ENCODE data around the gene NLRP9. TPM values are rescaled to one million over a fixed set of nuclear protein-coding genes. Genes with fewer than 3 reads are reported as not detected.

Gene NLRP9
- total and polyA plus RNA-seq, 3 donors from 2014 or later, result 0.11 to 0.68 (median 0.39) TPM

DNA sequence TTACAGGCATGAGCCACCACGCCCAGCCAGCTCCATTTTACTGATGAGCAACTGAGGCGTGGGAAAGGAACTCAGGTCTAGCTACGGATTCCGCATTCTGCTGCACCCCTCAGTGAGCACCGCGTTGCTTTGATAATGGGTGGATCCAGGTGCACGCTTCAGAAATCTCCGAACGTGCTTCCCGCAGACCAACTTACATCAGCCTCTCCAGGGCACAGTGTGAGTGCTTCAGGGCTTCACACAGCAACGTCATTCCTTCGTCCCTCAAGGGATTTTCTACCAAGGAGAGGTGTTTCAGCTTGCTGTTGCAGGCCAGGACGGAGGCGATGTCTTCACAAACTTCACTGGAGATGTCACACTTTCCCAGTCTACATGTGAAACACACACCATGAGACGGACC, 21.7 kb downstream of the NLRP9 start:
- no peak overlapping the region for H3K4me3 ChIP-seq
- no peaks in the 10 kb centered on the region for H3K9me3 ChIP-seq
- no peaks in the 10 kb centered on the region for H3K4me1 ChIP-seq
- intact Hi-C loops (cut with DNase I; ENCODE audit: low total_unique reads), result no loop called here
- no peak overlapping the region for H3K27ac ChIP-seq
- H3K36me3 ChIP-seq (ENCODE audit: low read depth, missing control alignments), result no peaks in the 10 kb centered on the region
- TF ChIP-seq, protein P1, sequence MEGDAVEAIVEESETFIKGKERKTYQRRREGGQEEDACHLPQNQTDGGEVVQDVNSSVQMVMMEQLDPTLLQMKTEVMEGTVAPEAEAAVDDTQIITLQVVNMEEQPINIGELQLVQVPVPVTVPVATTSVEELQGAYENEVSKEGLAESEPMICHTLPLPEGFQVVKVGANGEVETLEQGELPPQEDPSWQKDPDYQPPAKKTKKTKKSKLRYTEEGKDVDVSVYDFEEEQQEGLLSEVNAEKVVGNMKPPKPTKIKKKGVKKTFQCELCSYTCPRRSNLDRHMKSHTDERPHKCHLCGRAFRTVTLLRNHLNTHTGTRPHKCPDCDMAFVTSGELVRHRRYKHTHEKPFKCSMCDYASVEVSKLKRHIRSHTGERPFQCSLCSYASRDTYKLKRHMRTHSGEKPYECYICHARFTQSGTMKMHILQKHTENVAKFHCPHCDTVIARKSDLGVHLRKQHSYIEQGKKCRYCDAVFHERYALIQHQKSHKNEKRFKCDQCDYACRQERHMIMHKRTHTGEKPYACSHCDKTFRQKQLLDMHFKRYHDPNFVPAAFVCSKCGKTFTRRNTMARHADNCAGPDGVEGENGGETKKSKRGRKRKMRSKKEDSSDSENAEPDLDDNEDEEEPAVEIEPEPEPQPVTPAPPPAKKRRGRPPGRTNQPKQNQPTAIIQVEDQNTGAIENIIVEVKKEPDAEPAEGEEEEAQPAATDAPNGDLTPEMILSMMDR (IDR thresholded peaks at IDR 0.05), result no peak
- TF ChIP-seq POLR2A (IDR thresholded peaks at IDR 0.05), result no peak
- 88 to 94% methylated on average over 11 to 15 of the region's 15 CpGs for WGBS, 2 donors
- no peaks in the 10 kb centered on the region for H3K27me3 ChIP-seq
- no peak for DNase-seq

DNA sequence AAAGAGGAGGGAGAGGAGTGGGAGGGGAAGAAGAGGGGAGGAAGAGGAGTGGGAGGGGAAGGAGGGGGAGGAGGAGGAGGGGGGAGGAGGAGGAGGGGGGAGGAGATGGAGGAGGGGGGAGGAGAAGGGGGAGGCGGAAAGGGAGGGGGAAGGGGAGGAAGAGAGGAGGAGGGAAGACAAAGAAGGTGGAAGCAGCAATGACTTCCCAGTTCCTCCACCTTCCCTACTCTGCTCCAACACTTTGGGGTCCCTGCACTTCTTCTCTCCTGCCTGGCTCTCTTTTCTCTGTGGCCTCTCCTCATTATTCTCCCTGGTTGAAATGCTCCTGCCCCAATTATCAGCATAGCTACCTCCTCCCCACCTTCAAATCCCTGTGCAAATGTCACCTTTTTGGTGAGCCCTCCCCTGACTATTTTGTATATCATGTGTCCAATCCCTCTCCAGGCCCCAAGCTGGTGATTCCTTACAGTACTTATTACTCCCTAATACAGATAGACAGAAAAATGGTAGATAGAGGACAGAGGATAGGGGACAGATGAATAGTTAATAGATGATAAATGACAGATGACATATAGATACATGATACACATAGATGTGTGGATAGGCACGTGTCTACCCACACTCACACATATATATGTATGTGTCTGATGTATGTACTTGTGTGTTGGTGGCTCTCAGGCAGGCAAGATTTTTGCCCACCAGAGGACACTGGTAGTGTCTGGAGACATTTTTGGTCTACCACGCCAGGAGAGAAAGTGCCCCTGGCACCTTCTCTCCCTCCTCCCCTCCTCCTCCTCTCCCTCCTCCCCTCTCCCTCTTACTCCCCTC, 25.2 kb downstream of the NLRP9 start:
- 62 to 88% methylated on average over 2 of the region's 3 CpGs for WGBS, 2 donors
- TF ChIP-seq, protein P1 (IDR thresholded peaks at IDR 0.05), result no peak
- no peak for TF ChIP-seq POLR2A (IDR thresholded peaks at IDR 0.05)
- Histone ChIP-seq H3K27ac (no peak overlapping the region), H3K36me3 (ENCODE audit: low read depth, missing control alignments) (no peaks in the 10 kb centered on the region), H3K27me3 (no peaks in the 10 kb centered on the region), H3K9me3 (no peaks in the 10 kb centered on the region), H3K4me3 (no peak overlapping the region), H3K4me1 (no peaks in the 10 kb centered on the region)
- no peak for DNase-seq
- intact Hi-C loops (cut with DNase I; ENCODE audit: low total_unique reads), result no loop called here

DNA sequence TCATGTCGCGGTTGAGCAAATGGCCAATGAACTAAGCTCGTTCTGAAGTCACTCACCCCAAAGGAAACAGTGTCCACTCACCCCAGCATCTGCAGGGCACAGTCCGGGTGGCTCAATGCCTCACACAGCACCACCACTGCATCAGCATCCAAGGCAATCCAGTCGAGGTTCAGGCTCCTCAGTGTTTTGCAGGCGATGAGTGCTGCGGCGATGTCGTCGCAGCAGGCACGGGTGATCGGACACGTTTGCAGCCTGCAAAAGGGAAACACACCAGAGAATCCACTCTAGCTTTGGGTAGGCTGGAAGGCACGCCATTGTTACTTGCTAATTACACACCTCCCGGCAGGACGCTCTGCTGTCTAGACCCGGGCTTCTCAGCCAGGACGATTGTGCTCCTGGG, 26.5 kb downstream of the NLRP9 start:
- H3K9me3 ChIP-seq, result no peaks in the 10 kb centered on the region
- no peaks in the 10 kb centered on the region for H3K27me3 ChIP-seq
- WGBS, 2 donors, result 44 to 72% methylated on average over 12 to 18 of the region's 18 CpGs
- no peaks in the 10 kb centered on the region for H3K36me3 ChIP-seq (ENCODE audit: low read depth, missing control alignments)
- DNase-seq, result no peak
- no peaks in the 10 kb centered on the region for H3K4me1 ChIP-seq
- intact Hi-C loops (cut with DNase I; ENCODE audit: low total_unique reads), result no loop called here
- no peak overlapping the region for H3K4me3 ChIP-seq
- TF ChIP-seq POLR2A (IDR thresholded peaks at IDR 0.05), result no peak
- TF ChIP-seq, protein P1 (IDR thresholded peaks at IDR 0.05), result no peak
- no peak overlapping the region for H3K27ac ChIP-seq

DNA sequence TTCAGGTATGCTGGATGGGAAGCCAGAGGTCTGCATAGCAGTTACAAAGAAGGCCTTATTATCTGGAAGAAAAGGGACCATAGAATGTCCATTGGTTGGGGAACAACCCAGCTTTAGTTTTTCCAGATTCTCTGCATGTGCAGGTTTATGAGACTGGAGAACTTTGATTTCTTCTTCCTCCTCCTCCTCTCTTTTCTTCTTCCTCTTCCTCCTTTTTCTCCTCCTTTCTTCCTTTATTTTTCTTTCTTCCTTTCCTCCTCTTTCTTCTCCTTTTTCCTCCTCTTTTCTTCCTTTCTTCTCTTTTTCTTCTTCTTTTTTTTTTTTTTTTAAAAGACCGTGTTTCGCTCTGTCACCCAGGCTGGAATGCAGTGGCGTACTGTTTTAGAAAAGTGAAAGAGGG, 32.2 kb downstream of the NLRP9 start:
- DNase-seq, result no peak
- Histone ChIP-seq H3K4me1 (peaks cover 28% of the 10 kb centered on the region), H3K9me3 (no peaks in the 10 kb centered on the region), H3K36me3 (ENCODE audit: low read depth, missing control alignments) (no peaks in the 10 kb centered on the region), H3K4me3 (no peak overlapping the region), H3K27ac (no peak overlapping the region), H3K27me3 (no peaks in the 10 kb centered on the region)
- intact Hi-C loops (cut with DNase I; ENCODE audit: low total_unique reads), result no loop called here
- WGBS, 2 donors, result 89 to 92% methylated on average over 3 of the region's 3 CpGs
- TF ChIP-seq, protein P1 (IDR thresholded peaks at IDR 0.05), result no peak
- TF ChIP-seq POLR2A (IDR thresholded peaks at IDR 0.05), result no peak

Data from testis (tissue), 3 donors.